Spleen (tissue), 7 donors: ENCODE data around the gene GET4.

Experiments used
- POLR2A ChIP-seq, 3 donors: fragments of 450-650 bp; IDR thresholded peaks; one replicate each; pipeline ENCODE4 v1.5.1; 2017; ENCODE audit warnings: antibody characterized with exemption in 3 of 3, mild to moderate bottlenecking in 1 of 3
- POLR2AphosphoS5 ChIP-seq, 3 donors: sonication (generic); formaldehyde crosslinking; IDR thresholded peaks; one replicate each; pipeline ENCODE4 v1.5.1; 2017; ENCODE audit warnings: antibody characterized with exemption in 3 of 3
- TF ChIP-seq, protein P1 (sequence below), 11 experiments: fragments of 200-600 bp in 7 of 11; fragments of 450-650 bp in 4 of 11; sonication (generic) in 4 of 11; IDR thresholded peaks in 8 of 11; conservative IDR thresholded peaks in 3 of 11; 1 replicate in 7 of 11; 2 replicates in 4 of 11; pipeline versions ENCODE4 v1.4.0 to v1.8.0; 2016 to 2021; ENCODE audit warnings: antibody characterized with exemption in 11 of 11, inconsistent platforms in 4 of 11, mild to moderate bottlenecking in 1 of 11
- donor health status: DM: no; HTN: no; CAD: no; lungs with moderate emphysema.
- donor health status: DM: no; HTN: no; CAD: no.
- donor health status: DM: no; HTN: no; CAD: no.

DNA sequence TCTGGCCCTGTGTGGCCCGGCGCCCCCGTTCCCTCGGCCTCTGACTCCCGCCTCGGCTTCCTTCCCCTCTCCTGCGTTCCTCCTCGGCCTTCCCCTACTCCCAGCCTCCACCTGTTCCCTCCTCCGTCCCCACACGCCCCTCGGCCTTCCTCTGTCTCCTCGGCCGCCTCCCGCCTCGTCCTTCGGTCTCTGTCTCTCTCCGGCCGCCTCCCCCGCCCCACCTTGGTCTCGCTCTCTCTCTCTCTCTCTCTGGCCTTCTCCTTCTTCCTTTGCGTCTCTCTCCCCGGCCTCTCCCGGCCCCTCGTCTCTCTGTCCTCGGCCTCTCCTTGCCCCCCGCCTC is 588 bp downstream of the GET4 start:
- TF ChIP-seq, protein P1, sequence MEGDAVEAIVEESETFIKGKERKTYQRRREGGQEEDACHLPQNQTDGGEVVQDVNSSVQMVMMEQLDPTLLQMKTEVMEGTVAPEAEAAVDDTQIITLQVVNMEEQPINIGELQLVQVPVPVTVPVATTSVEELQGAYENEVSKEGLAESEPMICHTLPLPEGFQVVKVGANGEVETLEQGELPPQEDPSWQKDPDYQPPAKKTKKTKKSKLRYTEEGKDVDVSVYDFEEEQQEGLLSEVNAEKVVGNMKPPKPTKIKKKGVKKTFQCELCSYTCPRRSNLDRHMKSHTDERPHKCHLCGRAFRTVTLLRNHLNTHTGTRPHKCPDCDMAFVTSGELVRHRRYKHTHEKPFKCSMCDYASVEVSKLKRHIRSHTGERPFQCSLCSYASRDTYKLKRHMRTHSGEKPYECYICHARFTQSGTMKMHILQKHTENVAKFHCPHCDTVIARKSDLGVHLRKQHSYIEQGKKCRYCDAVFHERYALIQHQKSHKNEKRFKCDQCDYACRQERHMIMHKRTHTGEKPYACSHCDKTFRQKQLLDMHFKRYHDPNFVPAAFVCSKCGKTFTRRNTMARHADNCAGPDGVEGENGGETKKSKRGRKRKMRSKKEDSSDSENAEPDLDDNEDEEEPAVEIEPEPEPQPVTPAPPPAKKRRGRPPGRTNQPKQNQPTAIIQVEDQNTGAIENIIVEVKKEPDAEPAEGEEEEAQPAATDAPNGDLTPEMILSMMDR (IDR thresholded peaks at IDR 0.05 in 8 of 11, conservative IDR thresholded peaks at IDR 0.05 in 3 of 11) = no peak
- TF ChIP-seq POLR2A (IDR thresholded peaks at IDR 0.05) = no peak
- no peak for TF ChIP-seq POLR2AphosphoS5 (IDR thresholded peaks at IDR 0.05)
